Calu3 (cell line): Measurements from ENCODE around the gene MCF2L2. TPM values are rescaled to one million over a fixed set of nuclear protein-coding genes. Genes with fewer than 3 reads are reported as not detected.

Experiments used
- BruUV-seq: library from RNA; stranded (reverse); fragments of 400-500 nt; replicated peaks from 2 replicates; lab custom pipeline; 2021; lab: Mats Ljungman, UMichigan
- CTCF ChIA-PET: fragments of 300-600 bp; sonication (Branson Sonifier 250); formaldehyde crosslinking; loops from one replicate; lab custom pipeline; 2022; ENCODE audit warnings: antibody characterized with exemption; lab: Charles Lee
- DNase-seq: peaks from one replicate; pipeline ENCODE4 v3.0.0; 2022
- H3K27ac Mint-ChIP-seq: one replicate; pipeline ENCODE4 v1.8.0; 2022; ENCODE audit warnings: mixed read lengths; ENCODE audit not compliant: unreplicated experiment
- H3K27me3 Mint-ChIP-seq: one replicate; pipeline ENCODE4 v1.8.0; 2022; ENCODE audit warnings: mixed read lengths; ENCODE audit not compliant: unreplicated experiment
- H3K36me3 Mint-ChIP-seq: one replicate; pipeline ENCODE4 v1.8.0; 2022; ENCODE audit warnings: mild to moderate bottlenecking, moderate library complexity, mixed read lengths; ENCODE audit not compliant: insufficient read depth, unreplicated experiment
- H3K4me1 Mint-ChIP-seq: one replicate; pipeline ENCODE4 v1.8.0; 2022; ENCODE audit warnings: mild to moderate bottlenecking, low read depth, mixed read lengths; ENCODE audit not compliant: unreplicated experiment
- H3K4me3 Mint-ChIP-seq: one replicate; pipeline ENCODE4 v1.8.0; 2022; ENCODE audit warnings: mild to moderate bottlenecking, low read depth, moderate library complexity, mixed read lengths; ENCODE audit not compliant: unreplicated experiment
- H3K9me3 Mint-ChIP-seq: one replicate; pipeline ENCODE4 v1.8.0; 2022; ENCODE audit warnings: low read depth, mixed read lengths; ENCODE audit not compliant: unreplicated experiment
- CTCF ChIP-seq: fragments of 200-600 bp; IDR thresholded peaks from one replicate; pipeline ENCODE4 v1.8.0; 2022; ENCODE audit warnings: antibody characterized with exemption; ENCODE audit not compliant: unreplicated experiment
- intact Hi-C: fragments of 100-400 bp; cut with micrococcal nuclease; formaldehyde crosslinking; loops from one replicate; pipeline ENCODE4 v1.10.0; 2022; ENCODE audit not compliant: unreplicated experiment
- total RNA-seq: library from RNA; stranded (reverse); gene quantifications from 2 replicates; pipeline ENCODE4 v1.2.3, GENCODE V29; 2022

MCF2L2 gene
- total RNA-seq, 1 experiment from 2014 or later, result 0.35 TPM

- intact Hi-C loops, result no loop called here
- TF ChIP-seq CTCF, result no peak
- H3K9me3 Mint-ChIP-seq, result no peaks in the 10 kb centered on the region
- no peaks in the 10 kb centered on the region for H3K27me3 Mint-ChIP-seq
- no peak for DNase-seq
- BruUV-seq, result no TSS peak
- CTCF ChIA-PET, result no interaction called here
- no peak overlapping the region for H3K27ac Mint-ChIP-seq
- no peaks in the 10 kb centered on the region for H3K4me1 Mint-ChIP-seq
- H3K4me3 Mint-ChIP-seq, result no peak overlapping the region
- H3K36me3 Mint-ChIP-seq, result no peaks in the 10 kb centered on the region
These were observed 69.4 kb downstream of the MCF2L2 start for GRCh38 chr3:183359036-183359435.

GRCh38 chr3:183357564-183358079 is 70.8 kb downstream of the MCF2L2 start:
- CTCF ChIA-PET, result interaction anchor here (0.5 to 0.7 kb wide), 2 partner anchors 173 to 304 kb away, joined by 3 to 4 read pairs; no protein-coding TSS in a partner anchor
- Mint-ChIP-seq H3K36me3 (no peaks in the 10 kb centered on the region), H3K27ac (no peak overlapping the region), H3K4me3 (no peak overlapping the region), H3K4me1 (no peaks in the 10 kb centered on the region), H3K9me3 (no peaks in the 10 kb centered on the region), H3K27me3 (no peaks in the 10 kb centered on the region)
- no TSS peak for BruUV-seq
- DNase-seq, result no peak
- no peak for TF ChIP-seq CTCF
- intact Hi-C loops, result no loop called here

GRCh38 chr3:183356920-183357319 is 71.5 kb downstream of the MCF2L2 start:
- H3K27ac Mint-ChIP-seq, result no peak overlapping the region
- H3K4me1 Mint-ChIP-seq, result no peaks in the 10 kb centered on the region
- no peaks in the 10 kb centered on the region for H3K36me3 Mint-ChIP-seq
- no peaks in the 10 kb centered on the region for H3K27me3 Mint-ChIP-seq
- H3K9me3 Mint-ChIP-seq, result no peaks in the 10 kb centered on the region
- H3K4me3 Mint-ChIP-seq, result no peak overlapping the region
- no peak for TF ChIP-seq CTCF
- no TSS peak for BruUV-seq
- CTCF ChIA-PET, result interaction anchor here (0.5 kb wide), 1 partner anchor 303 kb away, joined by 4 read pairs; no protein-coding TSS in a partner anchor
- no peak for DNase-seq
- intact Hi-C loops, result no loop called here

- CTCF ChIA-PET, result interaction anchor here (0.6 kb wide), 1 partner anchor 17 kb away, joined by 4 read pairs; no protein-coding TSS in a partner anchor
- H3K9me3 Mint-ChIP-seq, result no peaks in the 10 kb centered on the region
- intact Hi-C loops, result no loop called here
- no peaks in the 10 kb centered on the region for H3K36me3 Mint-ChIP-seq
- BruUV-seq, result no TSS peak
- H3K4me3 Mint-ChIP-seq, result no peak overlapping the region
- no peak overlapping the region for H3K27ac Mint-ChIP-seq
- H3K4me1 Mint-ChIP-seq, result peaks cover 2% of the 10 kb centered on the region
- no peak for DNase-seq
- no peak for TF ChIP-seq CTCF
- H3K27me3 Mint-ChIP-seq, result no peaks in the 10 kb centered on the region
These were observed 73.5 kb downstream of the MCF2L2 start for GRCh38 chr3:183354874-183355273.
